A204.1 (cell line): ENCODE measurements around the gene VAC14.

Experiments used
- FAIRE-seq: peaks from 2 replicates; lab custom pipeline; 2012; peaks lifted over from hg19 to GRCh38; lab: Jason Lieb, UNC

The VAC14 gene

DNA sequence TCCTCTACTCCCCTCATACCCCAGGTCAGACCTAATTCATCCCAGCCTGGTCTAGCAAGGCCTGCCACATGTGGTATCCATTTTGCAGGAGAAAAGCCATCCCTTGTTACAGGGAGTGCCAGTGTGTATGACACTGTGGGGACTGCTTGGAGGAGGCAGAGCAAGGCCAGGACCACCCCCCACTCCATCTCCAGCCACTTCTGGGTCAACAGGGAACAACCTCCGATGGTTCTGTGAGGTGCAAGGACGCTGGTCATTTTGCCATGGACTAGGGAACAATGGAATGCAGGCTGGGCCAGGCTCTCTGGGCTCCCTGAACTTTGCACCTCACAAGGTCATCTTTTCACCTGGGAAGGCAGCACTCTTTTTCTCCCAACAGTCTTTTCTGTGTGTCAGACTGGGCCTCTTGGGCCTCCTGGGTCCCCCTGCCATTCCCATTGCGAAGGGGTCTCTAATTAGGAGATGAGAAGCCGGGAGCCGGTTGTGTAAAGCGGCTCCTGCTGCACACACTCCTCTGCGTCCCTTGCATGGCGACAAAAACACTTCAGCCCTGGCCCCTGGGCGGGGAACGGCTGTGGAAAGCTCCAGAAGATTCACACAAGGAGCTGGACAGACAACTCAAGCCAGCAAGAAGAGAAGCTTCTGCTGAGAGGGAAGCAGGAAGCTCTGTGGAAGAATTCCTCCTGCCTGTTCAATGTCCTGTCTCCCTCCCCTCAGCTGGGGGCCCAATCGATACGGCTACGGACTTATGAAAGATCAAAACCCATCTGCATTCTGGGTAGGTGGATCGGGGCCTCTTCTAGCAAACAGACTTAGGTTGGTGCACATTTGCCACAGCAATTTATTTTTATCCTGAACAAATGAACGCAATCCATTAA, 76.6 kb downstream of the VAC14 start:
- no peak for FAIRE-seq

- FAIRE-seq = no peak
These were observed 77.2 kb downstream of the VAC14 start for GRCh38 chr16:70723740-70724145.

- FAIRE-seq = no peak
These were observed 79.6 kb downstream of the VAC14 start for GRCh38 chr16:70721202-70721963.

DNA sequence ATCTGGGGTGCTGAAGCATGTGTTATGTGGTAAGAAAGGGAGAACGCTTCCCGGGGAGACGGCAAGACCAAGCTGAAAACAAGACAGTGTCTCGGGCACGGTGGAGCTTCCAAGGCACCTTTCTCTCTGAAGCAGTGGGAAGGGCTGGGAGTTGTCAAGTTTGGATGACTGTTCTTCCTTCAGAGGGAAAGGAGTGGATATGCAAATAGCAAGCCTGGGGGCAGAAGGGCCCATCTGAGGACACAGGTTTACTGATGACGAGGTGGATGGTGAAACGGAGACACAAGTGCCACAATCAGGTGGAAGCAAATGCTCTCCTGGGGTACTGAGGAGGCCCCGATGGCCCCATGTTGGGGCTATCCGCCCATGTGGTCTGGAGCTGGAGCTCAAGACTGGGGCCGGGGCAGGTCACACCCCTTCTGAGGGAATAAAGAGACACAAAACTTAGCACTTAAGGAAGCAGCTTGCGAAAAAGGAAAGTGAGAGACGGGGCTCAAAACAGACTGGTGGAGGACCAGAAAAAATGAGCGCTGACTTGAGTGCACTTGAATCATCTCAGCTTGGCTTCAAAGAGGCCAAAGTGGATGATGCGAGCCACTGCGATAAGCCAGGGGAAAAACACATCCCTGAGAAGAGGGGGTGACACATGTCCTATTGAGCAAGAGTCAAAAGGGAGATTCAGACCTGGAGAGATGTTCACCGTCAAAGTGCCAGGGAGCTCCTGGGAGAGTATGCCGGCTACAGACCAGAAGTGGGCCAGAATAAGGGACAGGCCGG, 80.3 kb downstream of the VAC14 start:
- FAIRE-seq = no peak

GRCh38 chr16:70717065-70717464, 83.9 kb downstream of the VAC14 start:
- no peak for FAIRE-seq

DNA sequence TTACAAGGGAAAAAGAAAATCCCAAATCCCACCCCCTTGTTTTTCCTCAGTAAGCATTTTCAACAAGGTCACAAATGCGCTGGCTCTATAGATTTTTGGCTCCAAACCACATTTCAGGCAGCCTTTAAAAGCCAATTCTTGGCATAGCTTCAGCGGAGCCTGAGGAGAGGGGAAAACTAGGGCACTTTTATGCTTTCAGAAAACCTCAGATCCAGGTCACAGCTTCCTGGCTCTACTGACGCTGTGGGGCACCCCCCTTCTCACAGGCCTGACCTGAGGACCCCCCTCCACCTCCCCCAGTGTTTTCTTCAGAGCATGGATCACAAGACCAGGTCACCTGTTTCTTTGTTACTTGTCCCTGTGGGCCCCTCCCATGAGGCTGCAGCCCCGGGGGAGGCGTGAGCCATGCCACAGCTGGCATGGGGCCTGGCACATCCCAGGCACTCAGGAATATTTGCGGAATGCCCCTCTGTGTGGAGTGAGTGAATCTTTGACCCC, 85.0 kb downstream of the VAC14 start:
- no peak for FAIRE-seq

- no peak for FAIRE-seq
These were observed 85.7 kb downstream of the VAC14 start for GRCh38 chr16:70715055-70715858.

- FAIRE-seq = no peak
These were observed 86.3 kb downstream of the VAC14 start for GRCh38 chr16:70714581-70715054.

DNA sequence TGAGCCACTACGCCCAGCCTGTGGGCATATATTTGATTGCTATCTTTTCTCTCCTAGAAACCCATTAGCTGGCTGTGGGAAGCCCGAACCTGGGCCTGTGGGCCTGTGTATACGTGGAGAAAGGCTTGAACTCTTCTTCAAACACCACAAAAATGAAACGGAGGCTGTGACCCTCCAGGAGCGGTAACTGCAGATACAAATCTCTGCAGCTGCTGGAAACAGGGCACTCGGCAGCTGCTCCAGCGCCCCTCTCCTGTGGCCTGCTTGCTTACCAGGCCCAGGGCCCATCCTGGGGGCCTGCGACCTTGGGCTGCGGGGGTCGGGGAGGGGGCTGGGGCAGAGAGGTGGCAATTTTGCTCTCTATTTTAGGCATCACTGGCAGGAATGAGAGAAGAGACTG, 87.1 kb downstream of the VAC14 start:
- FAIRE-seq = no peak

DNA sequence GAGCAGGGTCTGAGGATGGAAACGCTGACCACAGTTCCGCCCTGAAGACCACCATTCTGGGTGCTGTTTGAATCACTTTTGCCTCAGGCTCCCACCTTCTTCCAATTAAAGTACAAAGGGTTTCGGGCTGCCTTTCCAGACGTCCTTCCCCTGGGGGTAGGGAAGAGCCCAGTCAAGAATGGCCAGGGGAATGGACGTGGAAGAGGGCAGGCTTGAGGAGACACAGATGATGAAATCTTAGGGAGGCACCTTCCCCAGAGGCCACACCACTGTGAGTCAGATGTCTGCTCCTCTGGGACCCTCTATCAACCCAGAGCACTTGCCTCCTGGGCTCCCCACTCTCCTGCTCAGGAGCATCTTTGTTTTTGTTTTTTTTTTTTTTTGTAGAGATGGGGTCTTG, 87.6 kb downstream of the VAC14 start:
- FAIRE-seq = no peak

DNA sequence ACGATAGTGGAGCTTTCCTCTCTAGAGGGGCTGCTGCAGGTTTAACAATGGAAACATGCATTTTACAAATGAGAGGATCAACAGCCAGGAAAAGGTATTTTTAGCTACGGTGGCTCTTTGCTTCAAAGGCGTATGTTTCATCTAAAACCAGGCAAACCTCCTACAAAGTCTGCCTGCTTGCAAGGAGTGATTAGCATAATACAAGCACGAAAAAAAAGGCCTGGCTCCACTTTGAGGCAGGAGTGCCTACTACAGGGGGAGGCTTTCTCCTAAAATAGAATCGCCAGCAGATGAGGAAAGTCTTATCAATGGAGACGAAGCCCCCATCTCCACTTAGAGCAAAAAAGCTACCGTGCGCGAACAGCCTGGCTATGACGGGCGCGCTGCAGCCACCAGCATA, 88.0 kb downstream of the VAC14 start:
- FAIRE-seq = no peak

DNA sequence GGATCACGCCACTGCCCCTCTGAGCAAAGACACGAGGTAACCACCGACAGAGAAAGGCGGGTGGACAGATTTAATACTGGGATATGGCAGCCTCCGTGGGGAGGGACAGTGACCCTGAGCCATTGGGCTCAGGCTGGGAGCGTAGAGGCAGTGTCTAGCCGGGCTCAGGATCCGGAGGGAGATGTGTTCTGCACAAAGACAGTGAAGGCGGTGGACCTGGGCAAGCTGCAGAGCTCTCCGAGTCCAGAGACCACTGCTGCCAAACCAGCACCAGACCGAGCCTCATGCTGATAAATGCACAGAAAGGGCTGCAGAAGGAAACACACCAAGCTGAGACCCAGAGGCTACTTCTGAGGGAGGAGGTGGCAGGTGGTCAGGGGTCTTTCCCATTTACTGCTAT, 88.6 kb downstream of the VAC14 start:
- no peak for FAIRE-seq

- no peak for FAIRE-seq
These were observed 89.5 kb downstream of the VAC14 start for GRCh38 chr16:70711211-70712031.

DNA sequence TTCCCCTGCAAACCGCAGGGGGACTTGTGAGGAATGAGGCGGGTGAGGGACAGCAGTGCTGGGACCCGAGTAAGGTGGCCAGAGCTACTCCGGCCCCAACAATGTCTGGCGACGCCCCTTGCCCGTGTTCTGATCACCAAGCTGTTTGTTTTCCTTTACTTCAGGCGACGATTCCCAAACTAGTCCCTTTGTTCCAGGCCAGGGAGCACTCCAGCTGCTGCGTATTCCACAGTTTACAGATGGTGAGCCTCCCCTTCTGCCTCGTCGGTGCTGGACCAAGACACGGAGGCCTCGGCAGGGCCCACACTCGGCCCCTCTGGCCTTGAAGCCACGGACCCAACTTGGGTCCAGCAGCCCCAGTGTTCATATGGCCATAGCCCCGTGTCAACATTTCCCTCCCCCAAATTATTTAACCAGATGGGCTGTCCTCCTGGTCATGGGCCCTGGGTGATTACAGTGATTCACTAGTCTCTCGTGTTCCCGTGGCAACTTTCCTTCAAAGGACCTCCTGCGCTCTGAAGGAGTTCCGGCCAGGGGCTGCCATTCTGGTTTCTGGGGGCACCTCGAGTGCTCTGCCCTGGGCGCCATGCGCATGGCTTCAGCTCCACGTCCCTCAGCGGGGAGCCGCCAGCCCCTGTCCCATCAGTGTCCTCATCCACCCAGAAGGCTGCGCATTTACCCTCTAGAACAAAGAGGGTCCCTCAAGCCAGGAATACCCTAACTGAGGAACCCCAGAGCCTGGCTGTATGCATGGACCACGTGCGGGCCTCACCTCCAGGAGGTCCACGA, 90.3 kb downstream of the VAC14 start:
- FAIRE-seq = no peak

DNA sequence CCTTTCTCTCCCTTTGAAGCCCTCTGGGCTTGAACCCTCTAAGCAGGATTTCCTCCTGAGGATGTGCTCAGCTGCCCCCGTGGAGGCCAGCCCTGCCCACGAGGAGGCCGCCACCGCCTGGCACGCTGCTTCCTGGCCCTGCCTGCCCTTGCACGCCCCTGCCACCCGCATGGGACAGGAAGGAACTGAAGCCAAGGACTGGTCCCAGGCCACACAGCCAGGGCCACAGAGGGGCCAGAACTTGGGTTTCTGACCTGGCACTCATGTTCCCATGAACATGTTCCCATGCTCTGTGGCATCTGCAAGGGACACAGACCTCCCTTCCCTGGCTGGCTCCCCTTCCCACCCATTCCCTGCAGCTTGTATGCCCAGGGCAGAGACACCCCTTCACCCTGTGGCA, 91.0 kb downstream of the VAC14 start:
- no peak for FAIRE-seq

DNA sequence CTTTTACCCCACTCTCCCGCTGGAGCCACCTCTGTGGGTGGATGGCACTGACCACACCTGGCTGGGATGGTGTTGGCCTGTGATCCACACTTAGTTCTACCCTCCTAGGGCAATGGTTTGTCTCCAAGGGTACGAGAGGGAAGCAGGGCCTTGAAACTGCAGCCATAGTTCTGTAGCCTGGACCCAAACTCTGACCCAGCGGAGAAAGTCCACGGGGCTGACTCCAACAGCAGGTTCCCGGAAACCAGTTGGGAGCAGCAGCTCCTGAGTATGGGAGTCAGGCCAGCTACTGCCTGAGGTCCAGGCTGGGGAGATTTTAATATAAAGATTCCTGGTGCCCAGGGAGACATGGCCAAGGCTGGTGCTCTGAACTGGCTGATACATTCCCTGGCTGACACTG, 91.5 kb downstream of the VAC14 start:
- no peak for FAIRE-seq

- FAIRE-seq = no peak
These were observed 92.4 kb downstream of the VAC14 start for GRCh38 chr16:70708366-70709246.

DNA sequence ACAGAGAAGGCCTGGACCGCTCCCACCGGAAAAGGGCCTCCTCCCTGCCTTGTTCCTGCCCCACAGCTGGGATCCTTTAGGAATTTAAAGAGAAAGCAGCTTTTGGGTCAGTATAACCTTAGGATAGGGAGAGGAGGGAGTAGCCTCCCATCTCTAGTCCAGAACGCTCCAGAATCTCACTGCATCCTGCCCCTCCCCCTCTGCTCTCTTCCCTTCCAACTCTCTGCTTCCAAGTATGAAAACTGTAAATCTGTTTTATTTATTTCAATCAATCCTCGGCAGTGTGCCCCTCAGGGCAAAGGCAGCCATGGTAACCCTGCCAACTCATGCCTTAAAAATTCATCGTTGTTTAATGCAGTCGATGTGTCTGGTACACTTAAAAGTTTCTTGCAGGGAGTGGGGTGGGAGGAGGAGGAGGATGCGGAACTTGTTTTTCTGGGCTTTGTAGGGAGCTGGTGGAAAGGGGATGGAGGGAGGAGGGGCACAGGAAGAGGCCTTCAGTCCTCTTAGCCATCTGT, 94.0 kb downstream of the VAC14 start:
- no peak for FAIRE-seq

GRCh38 chr16:70705056-70705455, 95.9 kb downstream of the VAC14 start:
- no peak for FAIRE-seq
